GM12892 (cell line): ENCODE data around the gene NEB.

Experiments
- POLR2A ChIP-seq: IDR thresholded peaks from 2 replicates; pipeline ENCODE4 v1.6.1; 2011; ENCODE audit warnings: low read depth, low read length, control low read depth
- POLR2AphosphoS5 ChIP-seq: IDR thresholded peaks from 2 replicates; pipeline ENCODE4 v1.6.1; 2011; ENCODE audit warnings: low read depth, low read length, control low read depth

GRCh38 chr2:151490276-151490675 is 244.0 kb downstream of the NEB start:
- TF ChIP-seq POLR2AphosphoS5 (no peak), POLR2A (no peak)
